IPS-11a (cell line): ENCODE measurements around the gene FUOM.
"Not testable (repeated sequence)": the region's sequence is repeated elsewhere in the genome, so short reads cannot be mapped to it uniquely, and the experiment has no call there.

Experiments used
- H3K4me3 ChIP-seq: one replicate; pipeline ENCODE4 v1.5.1; 2013; ENCODE audit warnings: low read depth, low read length, control low read depth

The FUOM gene

DNA sequence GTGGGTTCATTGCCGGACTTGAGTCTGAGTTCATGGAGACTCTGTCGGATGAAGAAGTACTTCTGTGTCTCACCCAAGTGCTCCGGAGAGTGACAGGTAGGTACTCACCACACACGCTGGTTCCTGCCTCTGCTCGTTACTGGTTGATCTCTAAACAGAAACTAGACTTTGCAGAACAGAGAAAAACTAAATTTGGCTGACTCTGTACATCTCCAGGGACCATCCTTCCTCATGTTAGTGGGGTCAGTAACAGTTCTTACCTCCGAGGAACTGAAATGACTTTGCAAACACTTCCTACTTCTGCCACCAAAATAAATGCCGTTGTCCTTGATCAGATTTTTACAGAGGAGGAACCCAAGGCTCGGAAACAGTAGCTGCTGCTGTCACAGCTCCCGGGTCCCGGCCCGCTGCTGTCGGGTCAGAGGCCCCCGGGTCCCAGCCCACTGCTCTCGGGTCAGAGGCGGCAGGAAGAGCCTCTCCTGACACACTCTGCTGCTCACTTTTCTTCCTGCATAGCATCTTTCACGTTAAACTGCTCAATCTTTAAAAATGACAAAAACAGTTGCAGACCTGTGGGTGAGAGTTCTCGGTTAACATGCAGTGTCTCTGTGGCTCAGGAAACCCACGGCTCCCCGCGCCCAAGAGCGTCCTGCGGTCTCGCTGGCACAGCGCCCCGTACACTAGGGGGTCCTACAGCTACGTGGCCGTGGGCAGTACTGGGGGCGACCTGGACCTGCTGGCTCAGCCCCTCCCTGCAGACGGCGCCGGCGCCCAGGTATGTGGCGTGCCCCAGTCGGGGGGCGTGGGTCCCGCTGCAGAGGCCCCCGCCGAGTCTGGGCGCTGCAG, 31.4 kb upstream of the FUOM start:
- no peak overlapping the region for H3K4me3 ChIP-seq

DNA sequence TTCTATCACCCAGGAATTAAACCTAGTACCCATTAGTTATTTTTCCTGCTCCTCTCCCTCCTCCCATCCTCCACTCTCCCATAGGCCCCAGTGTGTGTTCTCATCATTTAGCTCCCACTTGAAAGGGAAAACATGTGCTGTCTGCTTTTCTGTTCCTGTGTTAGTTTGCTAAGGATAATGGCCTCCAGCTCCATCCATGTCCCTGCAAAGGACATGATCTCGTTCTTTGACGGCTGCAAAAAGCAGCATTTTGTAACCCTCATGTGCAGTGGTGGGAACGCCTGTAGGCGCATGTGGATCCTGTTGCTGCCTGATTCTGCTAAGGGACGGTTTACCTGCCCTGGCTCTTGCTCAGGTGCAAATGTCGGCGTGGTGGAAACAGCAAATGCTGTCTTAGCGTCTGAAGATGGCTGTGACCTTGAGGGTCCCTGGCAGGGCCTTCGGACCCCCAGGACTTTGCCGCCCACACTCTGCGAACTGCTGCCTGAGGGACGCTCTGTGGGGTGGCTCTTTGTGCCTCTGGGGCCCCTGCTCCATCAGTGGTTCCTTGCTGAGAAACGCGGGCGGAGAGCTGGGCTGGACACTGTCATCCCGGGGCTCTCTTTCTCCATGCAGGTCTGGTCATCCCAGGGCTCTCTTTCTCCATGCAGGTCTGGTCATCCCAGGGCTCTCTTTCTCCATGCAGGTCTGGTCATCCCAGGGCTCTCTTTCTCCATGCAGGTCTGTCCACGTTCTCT, 30.6 kb upstream of the FUOM start:
- no peak overlapping the region for H3K4me3 ChIP-seq

DNA sequence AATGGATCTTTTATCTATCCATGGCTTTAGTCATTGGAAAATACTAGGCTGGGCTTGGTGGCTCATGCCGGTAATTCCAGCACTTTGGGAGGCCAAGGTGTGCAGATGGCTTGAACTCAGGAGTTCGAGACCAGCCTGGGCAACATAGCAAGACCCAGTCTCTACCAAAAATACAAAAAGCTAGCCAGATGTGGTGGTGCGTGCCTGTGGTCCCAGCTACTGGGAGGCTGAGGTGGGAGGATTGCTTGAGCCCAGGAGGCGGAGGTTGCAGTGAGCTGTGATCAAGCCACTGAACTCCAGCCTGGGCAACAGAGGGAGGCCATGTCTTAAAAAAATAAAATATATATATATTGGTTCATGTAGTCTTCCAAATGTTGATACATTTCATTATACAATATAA, 29.1 kb upstream of the FUOM start:
- not testable (repeated sequence) for H3K4me3 ChIP-seq

- no peak overlapping the region for H3K4me3 ChIP-seq
Measured at GRCh38 chr10:133385214-133385613, 27.4 kb upstream of the FUOM start.

- H3K4me3 ChIP-seq: no peak overlapping the region
Measured at GRCh38 chr10:133384071-133384470, 26.3 kb upstream of the FUOM start.

DNA sequence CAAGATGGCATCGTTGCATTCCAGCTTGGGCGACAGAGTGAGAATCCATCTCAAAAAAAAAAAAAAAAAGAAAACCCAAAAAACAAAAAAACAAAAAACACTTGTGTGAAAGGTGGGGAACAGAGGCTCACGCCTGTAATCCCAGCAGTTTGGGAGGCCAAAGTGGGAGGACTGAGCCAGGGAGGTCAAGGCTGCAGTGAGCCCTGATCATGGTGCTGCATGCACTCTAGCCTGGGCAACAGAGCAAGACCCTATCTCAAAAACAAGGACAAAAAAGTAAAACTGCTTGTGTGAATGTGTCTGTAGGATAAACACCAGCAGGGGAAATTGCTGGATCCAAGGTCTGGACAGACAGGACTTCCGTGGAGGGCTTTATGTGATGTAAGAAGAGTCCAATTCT, 25.7 kb upstream of the FUOM start:
- no peak overlapping the region for H3K4me3 ChIP-seq

- H3K4me3 ChIP-seq: no peak overlapping the region
Measured at GRCh38 chr10:133381036-133381435, 23.2 kb upstream of the FUOM start.

GRCh38 chr10:133379801-133380666, 22.2 kb upstream of the FUOM start:
- peak overlapping the region; percentile 35 for H3K4me3 ChIP-seq

- H3K4me3 ChIP-seq: peak within 1 kb of the TSS; percentile 61
Measured at GRCh38 chr10:133379152-133379800, 21.5 kb upstream of the FUOM start, which contains the start of gene PAOX. PAOX (plus strand) TSS chr10:133379262; CDS start chr10:133379317, 55 bp downstream.

DNA sequence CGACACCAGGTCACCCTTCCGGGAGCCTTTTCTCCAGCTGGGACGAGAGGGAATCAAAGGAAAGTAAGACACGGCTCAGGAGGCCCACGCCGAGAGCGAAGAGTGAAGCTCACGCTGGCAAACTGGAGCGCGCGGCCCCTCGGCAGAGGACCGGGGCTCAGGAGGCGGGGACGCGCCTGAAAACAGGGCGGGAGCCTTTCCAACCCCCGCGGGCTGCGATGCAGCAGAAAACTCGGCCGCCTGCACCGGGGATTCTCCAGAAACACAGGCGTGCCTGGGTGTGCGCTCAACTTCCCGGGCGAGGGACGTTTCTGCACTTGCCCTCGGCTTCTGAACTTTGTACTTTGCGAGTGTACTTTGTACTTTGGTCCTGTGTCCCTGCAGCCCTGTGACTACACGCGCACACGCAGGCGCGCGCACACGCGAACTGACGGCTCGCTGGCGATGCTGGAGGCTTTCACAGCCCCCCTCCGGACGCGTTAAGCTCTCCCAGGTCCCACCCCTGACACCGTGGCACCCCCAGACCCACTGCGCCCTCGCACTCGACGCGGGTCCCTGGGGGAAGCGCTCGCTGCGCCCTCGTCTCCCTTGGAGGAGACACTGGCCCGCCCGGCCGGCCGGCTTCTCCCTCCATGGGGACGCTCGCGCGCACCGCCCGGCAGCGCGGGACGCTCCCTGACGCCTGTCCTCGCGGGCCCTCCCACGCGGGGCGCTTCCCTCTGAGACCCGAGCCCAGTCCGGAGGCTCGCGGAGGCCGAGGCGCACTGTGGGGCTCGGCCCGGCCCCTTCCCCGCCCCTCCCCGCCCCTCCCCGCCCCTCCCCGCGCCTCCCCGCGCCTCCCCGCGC, 20.7 kb upstream of the FUOM start:
- H3K4me3 ChIP-seq: peak overlapping the region; percentile 61

GRCh38 chr10:133377818-133378250, 20.0 kb upstream of the FUOM start:
- peak overlapping the region; percentile 61 for H3K4me3 ChIP-seq

DNA sequence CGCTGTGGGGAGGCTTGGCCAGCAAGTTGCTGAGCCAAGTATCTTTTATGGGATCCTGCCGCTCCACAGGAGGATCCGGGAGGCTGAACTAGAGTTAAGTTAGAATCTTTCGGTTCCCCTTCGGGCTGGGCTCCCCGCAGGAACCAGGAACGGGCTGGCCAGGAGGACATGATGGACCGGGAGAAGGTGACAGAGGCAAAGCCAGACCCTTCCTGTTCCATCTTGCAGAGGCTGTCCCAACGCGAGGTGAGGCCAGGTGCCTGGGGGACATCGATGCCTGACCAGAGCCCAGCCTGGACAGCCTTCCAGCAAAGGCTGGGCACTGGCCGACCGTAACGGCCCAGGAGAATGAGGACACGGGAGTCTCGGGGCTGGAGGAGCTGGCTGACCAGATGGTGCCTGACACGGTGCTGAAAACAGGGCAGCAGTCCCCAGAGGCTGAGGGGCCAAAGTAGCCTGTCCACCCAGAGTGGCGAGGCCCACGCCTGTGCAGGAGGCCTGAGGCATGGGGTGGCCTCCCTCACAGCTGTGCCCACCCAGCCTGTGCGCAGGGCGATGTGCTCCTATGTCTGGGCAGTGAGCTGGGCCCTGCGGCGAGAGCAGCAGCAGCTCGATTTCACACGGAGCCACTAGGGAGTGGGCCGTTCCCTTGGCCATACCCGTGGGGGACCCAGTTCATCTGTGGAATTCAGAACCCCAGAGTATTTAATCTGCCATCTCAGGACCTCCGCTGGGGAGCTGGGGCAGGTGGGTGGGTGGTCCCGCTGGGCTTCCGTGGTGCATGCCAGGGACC, 19.4 kb upstream of the FUOM start:
- H3K4me3 ChIP-seq: no peak overlapping the region

DNA sequence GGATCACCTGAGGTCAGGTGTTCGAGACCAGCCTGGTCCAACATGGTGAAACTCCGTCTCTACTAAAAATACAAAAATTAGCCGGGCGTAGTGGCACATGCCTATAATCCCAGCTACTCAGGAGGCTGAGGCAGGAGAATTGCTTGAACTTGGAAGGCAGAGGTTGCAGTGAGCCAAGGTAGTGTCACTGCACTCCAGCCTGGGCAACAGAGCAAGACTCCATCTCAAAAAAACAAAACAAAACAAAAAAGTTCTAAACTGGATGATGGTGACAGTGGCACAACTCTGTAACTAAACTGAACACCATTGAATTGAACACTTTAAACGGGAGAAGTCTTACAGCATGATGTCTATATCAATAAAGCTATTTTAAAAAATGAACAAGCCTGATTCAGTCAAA, 18.4 kb upstream of the FUOM start:
- not testable (repeated sequence) for H3K4me3 ChIP-seq

- no peak overlapping the region for H3K4me3 ChIP-seq
Measured at GRCh38 chr10:133375357-133376115, 17.7 kb upstream of the FUOM start.

- H3K4me3 ChIP-seq: peak within 1 kb of the TSS; percentile 87
Measured at GRCh38 chr10:133373174-133374090, 15.6 kb upstream of the FUOM start, which contains the start of gene ECHS1. ECHS1 (minus strand) TSS chr10:133373354; CDS start chr10:133373333, 21 bp downstream.

DNA sequence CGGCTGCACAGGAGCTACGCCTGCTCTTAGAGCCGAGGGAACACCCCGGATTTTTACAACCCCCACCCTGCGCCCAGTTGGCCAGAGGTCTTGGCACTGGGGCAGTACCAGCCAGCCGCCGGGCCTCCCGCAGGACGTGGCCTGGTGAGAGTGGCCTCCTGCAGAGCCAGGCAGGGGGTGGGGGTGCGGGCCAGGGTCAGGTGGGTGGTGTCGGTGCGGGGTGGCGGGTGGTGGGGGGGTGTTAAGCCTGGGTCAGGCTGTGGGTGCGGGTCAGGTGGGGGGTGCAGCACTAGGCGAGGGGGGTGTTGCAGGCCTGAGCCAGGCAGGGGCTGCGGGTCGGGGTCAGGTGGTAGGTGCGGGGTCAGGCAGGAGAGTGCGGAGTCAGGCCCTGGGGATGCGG, 14.7 kb upstream of the FUOM start:
- H3K4me3 ChIP-seq: no peak overlapping the region
